ENCODE measurements around the gene SHROOM1.
"Not testable (repeated sequence)": the region's sequence is repeated elsewhere in the genome, so short reads cannot be mapped to it uniquely, and the experiment has no call there.

SHROOM1 gene

GRCh38 chr5:132830436-132831094, at the start of gene SHROOM1:
TSS of gene SHROOM1 (minus strand) at chr5:132830647. CDS start at chr5:132826140, 4,507 bp downstream.
- no peak for DNase-seq (ENCODE audit: low read depth in 2 of 2)

- no peak for DNase-seq (ENCODE audit: low read depth in 2 of 2)
These were observed 47.5 kb upstream of the SHROOM1 start for GRCh38 chr5:132877938-132878337.

GRCh38 chr5:132877466-132877865, 47.0 kb upstream of the SHROOM1 start:
- no peak for DNase-seq (ENCODE audit: low read depth in 2 of 2)

GRCh38 chr5:132876020-132876759, 45.7 kb upstream of the SHROOM1 start:
- DNase-seq (ENCODE audit: low read depth in 2 of 2) = no peak

GRCh38 chr5:132873930-132874271, 43.5 kb upstream of the SHROOM1 start:
- DNase-seq (ENCODE audit: low read depth in 2 of 2) = no peak

GRCh38 chr5:132873119-132873929, 42.9 kb upstream of the SHROOM1 start, which contains the start of gene LEAP2:
TSS of gene LEAP2 (plus strand) at chr5:132873668. CDS start at chr5:132873695, 27 bp downstream.
- DNase-seq (ENCODE audit: low read depth in 2 of 2) = no peak

- DNase-seq (ENCODE audit: low read depth in 2 of 2) = no peak
These were observed 42.3 kb upstream of the SHROOM1 start for GRCh38 chr5:132872788-132873118.

GRCh38 chr5:132871459-132872284, 41.2 kb upstream of the SHROOM1 start:
- no peak for DNase-seq (ENCODE audit: low read depth in 2 of 2)

- no peak for DNase-seq (ENCODE audit: low read depth in 2 of 2)
These were observed 40.4 kb upstream of the SHROOM1 start for GRCh38 chr5:132870801-132871200.

- DNase-seq (ENCODE audit: low read depth in 2 of 2) = no peak
These were observed 38.3 kb upstream of the SHROOM1 start for GRCh38 chr5:132868754-132869153.

GRCh38 chr5:132867046-132867451, 36.6 kb upstream of the SHROOM1 start:
- DNase-seq (ENCODE audit: low read depth in 2 of 2) = no peak

- peak; percentile 70 to 90 for DNase-seq (ENCODE audit: low read depth in 2 of 2)
These were observed 36.0 kb upstream of the SHROOM1 start, which contains the start of the genes GDF9 and UQCRQ for GRCh38 chr5:132866342-132867045. TSS of gene GDF9 (minus strand) at chr5:132866469. CDS start at chr5:132864533, 1,936 bp downstream. TSS of gene UQCRQ (plus strand) at chr5:132866642. CDS start at chr5:132866882, 240 bp downstream.

- no peak for DNase-seq (ENCODE audit: low read depth in 2 of 2)
These were observed 35.4 kb upstream of the SHROOM1 start for GRCh38 chr5:132865668-132866341.

GRCh38 chr5:132860742-132861141, 30.3 kb upstream of the SHROOM1 start:
- no peak for DNase-seq (ENCODE audit: low read depth in 2 of 2)

GRCh38 chr5:132859889-132860437, 29.5 kb upstream of the SHROOM1 start:
- DNase-seq (ENCODE audit: low read depth in 2 of 2) = no peak

GRCh38 chr5:132856011-132856410, 25.6 kb upstream of the SHROOM1 start:
- DNase-seq (ENCODE audit: low read depth in 2 of 2) = no peak

GRCh38 chr5:132854992-132855391, 24.5 kb upstream of the SHROOM1 start:
- DNase-seq (ENCODE audit: low read depth in 2 of 2) = not testable (repeated sequence)

GRCh38 chr5:132854301-132854700, 23.9 kb upstream of the SHROOM1 start:
- no peak for DNase-seq (ENCODE audit: low read depth in 2 of 2)

- no peak for DNase-seq (ENCODE audit: low read depth in 2 of 2)
These were observed 23.3 kb upstream of the SHROOM1 start for GRCh38 chr5:132853790-132854189.

GRCh38 chr5:132853323-132853722, 22.9 kb upstream of the SHROOM1 start:
- no peak for DNase-seq (ENCODE audit: low read depth in 2 of 2)
